Measurements from ENCODE around the gene C3orf33. TPM values are rescaled to one million over a fixed set of nuclear protein-coding genes. Genes with fewer than 3 reads are reported as not detected.

The C3orf33 gene
- total RNA-seq, 1 experiment from 2014 or later = 2.9 TPM

- Mint-ChIP-seq H3K27me3 (ENCODE audit: low read depth) (peaks cover 7% of the 10 kb centered on the region), H3K9me3 (no peaks in the 10 kb centered on the region), H3K27ac (peak within 1 kb of the TSS; percentile 98), H3K4me1 (peaks cover 19 to 25% of the 10 kb centered on the region in 2 experiments), H3K36me3 (ENCODE audit: insufficient read depth in 1 of 3, low read depth in 3 of 3) (peaks cover 0 to 6% (median 0%) of the 10 kb centered on the region in 3 experiments; a peak in 2 of 7 replicates), H3K4me3 (peak within 1 kb of the TSS; percentile 95 to 98)
- Histone ChIP-seq H2BK12ac (ENCODE audit: insufficient read length, low read depth, low read length) (no peak within 1 kb of the TSS), H4K20me1 (ENCODE audit: control insufficient read depth, insufficient read depth, insufficient read length) (no peaks in the 10 kb centered on the region), H3K18ac (ENCODE audit: insufficient read length, low read depth, low read length) (peak within 1 kb of the TSS; percentile 59), H3K9ac (ENCODE audit: extremely low read depth, insufficient read length, low read length) (peak within 1 kb of the TSS; percentile 87), H3T11ph (ENCODE audit: low read length) (no peak within 1 kb of the TSS), H3K4me1 (ENCODE audit: insufficient read depth, low read length) (no peaks in the 10 kb centered on the region; the same call in 1 of the 2 replicates), H3K23ac (ENCODE audit: insufficient read length, low read depth, low read length) (no peak within 1 kb of the TSS), H4K91ac (ENCODE audit: insufficient read length, low read depth, low read length) (no peak within 1 kb of the TSS), H2BK15ac (ENCODE audit: low read depth, low read length) (no peak within 1 kb of the TSS), H3K14ac (ENCODE audit: insufficient read depth, low read length) (peak within 1 kb of the TSS; percentile 53; the same call in 1 of the 2 replicates), H3K27ac (ENCODE audit: insufficient read length, low read depth, low read length) (peak within 1 kb of the TSS; percentile 43), H3K56ac (ENCODE audit: insufficient read length, low read depth, low read length) (no peak within 1 kb of the TSS), H3K79me1 (ENCODE audit: insufficient read depth, low read depth, low read length, poor library complexity, severe bottlenecking) (peaks cover 3% of the 10 kb centered on the region), H2AFZ (ENCODE audit: low read length) (peak within 1 kb of the TSS; percentile 0), H3K79me2 (ENCODE audit: insufficient read depth, low read length) (peaks cover 14% of the 10 kb centered on the region; the same call in 1 of the 2 replicates), H2BK120ac (ENCODE audit: low read depth, low read length, poor library complexity, severe bottlenecking) (peak within 1 kb of the TSS; percentile 78), H3K9me3 (ENCODE audit: control insufficient read depth, low read depth, low read length) (no peaks in the 10 kb centered on the region), H3K27me3 (ENCODE audit: insufficient read depth, low read length) (no peaks in the 10 kb centered on the region), H2AK5ac (ENCODE audit: insufficient read length, low read length) (no peak within 1 kb of the TSS), H2BK5ac (ENCODE audit: insufficient read length, low read length) (no peak within 1 kb of the TSS), H4K5ac (ENCODE audit: insufficient read length, low read depth, low read length) (peak within 1 kb of the TSS; percentile 63), H3K4me2 (ENCODE audit: insufficient read depth, insufficient read length, low read length) (peak within 1 kb of the TSS; percentile 88), H3K23me2 (ENCODE audit: insufficient read length, low read depth, low read length, poor library complexity, severe bottlenecking) (peaks cover 14% of the 10 kb centered on the region), H2BK20ac (ENCODE audit: low read depth, low read length, poor library complexity, severe bottlenecking) (no peak within 1 kb of the TSS), H4K8ac (replicated peaks; ENCODE audit: insufficient read length, low read depth, low read length) (no peak within 1 kb of the TSS), H3K4ac (ENCODE audit: low read depth, low read length) (no peak within 1 kb of the TSS; the same call in 1 of the 2 replicates)
- peak; percentile 100 for DNase-seq
- no CpG with 5 or more reads among the region's 50 CpGs for WGBS (ENCODE audit: extremely low coverage, insufficient read length, low lambda C conversion rate)
- TF ChIP-seq CTCF (conservative IDR thresholded peaks at IDR 0.05) = no peak
Observed at GRCh38 chr3:155854141-155854940, 48.3 kb upstream of the C3orf33 start, which contains the start of gene SLC33A1. Gene SLC33A1 (minus strand): TSS chr3:155854427. CDS start chr3:155853997, 430 bp downstream.
